Psoas muscle (tissue), 8 donors: ENCODE results near the gene DEFB124. TPM values are rescaled to one million over a fixed set of nuclear protein-coding genes. Genes with fewer than 3 reads are reported as not detected.
"Not testable (repeated sequence)": the region's sequence is repeated elsewhere in the genome, so short reads cannot be mapped to it uniquely, and the experiment has no call there.

Experiments used
- ATAC-seq, 4 donors: fragments of 200-7000 bp; cut with Tn5 transposase; one replicate each; pipeline ENCODE4 v1.9.1; 2020; ENCODE audit warnings: moderate library complexity in 3 of 4, mild to moderate bottlenecking in 2 of 4
- DNase-seq, 2 donors: peaks; one replicate each; pipeline ENCODE4 v3.0.0-alpha.2; 2020
- H3K27ac ChIP-seq: fragments of 200-600 bp; one replicate; pipeline ENCODE4 v1.8.0; 2022
- H3K27me3 ChIP-seq, 3 donors: fragments of 200-600 bp in 1 of 3; one replicate each; pipeline versions ENCODE4 v1.6.1 to v1.8.0; 2013 to 2022; ENCODE audit warnings: low read length in 2 of 3, mild to moderate bottlenecking in 2 of 3, moderate library complexity in 1 of 3; ENCODE audit not compliant: insufficient read depth in 3 of 3
- H3K36me3 ChIP-seq, 2 donors: fragments of 200-600 bp in 1 of 2; one replicate each; pipeline versions ENCODE4 v1.6.1 to v1.8.0; 2013 to 2022; ENCODE audit warnings: low read depth in 1 of 2, mild to moderate bottlenecking in 1 of 2, moderate library complexity in 1 of 2; ENCODE audit not compliant: insufficient read depth in 1 of 2
- H3K4me1 ChIP-seq: fragments of 200-600 bp; one replicate; pipeline ENCODE4 v1.8.0; 2022
- H3K4me3 ChIP-seq: fragments of 200-600 bp; one replicate; pipeline ENCODE4 v1.8.0; 2022; ENCODE audit warnings: mild to moderate bottlenecking
- H3K9me3 ChIP-seq: fragments of 200-600 bp; one replicate; pipeline ENCODE4 v1.8.0; 2022
- WGBS, 3 donors: extraction: QIAGEN DNeasy Blood & Tissue Kit; methylation state at CpG; one replicate each; pipeline versions ENCODE4 v1.1.6 to v1.1.7; 2013; 5-methylcytosine and 5-hydroxymethylcytosine counted together
- intact Hi-C, 2 donors: fragments of 100-400 bp; cut with DNase I; formaldehyde crosslinking; loops; one replicate each; pipeline versions ENCODE4 v1.11.0 to v1.14.2; 2022
- polyA plus RNA-seq, 3 donors: library from polyadenylated mRNA; stranded (reverse); fragments of 200-250 nt; gene quantifications; one replicate each; pipeline ENCODE4 v1.2.3, GENCODE V29; 2013
- total RNA-seq, 4 donors: library from RNA; stranded (reverse); fragmentation: NEBNext Ultra II Directional in 2 of 4; extraction: Animal tissue kit (Norgen Biotek cat#: 25700) in 2 of 4; gene quantifications; one replicate each; pipeline versions ENCODE4 v1.2.1 to v1.2.4, GENCODE V29; 2021 to 2023
- TF ChIP-seq, protein P1 (sequence below): fragments of 200-600 bp; IDR thresholded peaks from one replicate; pipeline ENCODE4 v1.8.0; 2022; ENCODE audit warnings: antibody characterized with exemption
- donor health status: healthy with polysubstance abuse.
- donor health status: DM: no; HTN: no; CAD: no; lungs with moderate emphysema.
- donor health status: Bipolar disorder and iron deficiency.
- donor health status: healthy.
- donor health status: DM: yes; HTN: yes; CAD: no.
- donor health status: DM: no; HTN: no; CAD: no.
- donor health status: DM: no; HTN: no; CAD: no.
- donor health status: DM: yes; HTN: yes; CAD: no.

The DEFB124 gene
- total and polyA plus RNA-seq, 7 donors, result 0.18 TPM; not detected in 6

DNA sequence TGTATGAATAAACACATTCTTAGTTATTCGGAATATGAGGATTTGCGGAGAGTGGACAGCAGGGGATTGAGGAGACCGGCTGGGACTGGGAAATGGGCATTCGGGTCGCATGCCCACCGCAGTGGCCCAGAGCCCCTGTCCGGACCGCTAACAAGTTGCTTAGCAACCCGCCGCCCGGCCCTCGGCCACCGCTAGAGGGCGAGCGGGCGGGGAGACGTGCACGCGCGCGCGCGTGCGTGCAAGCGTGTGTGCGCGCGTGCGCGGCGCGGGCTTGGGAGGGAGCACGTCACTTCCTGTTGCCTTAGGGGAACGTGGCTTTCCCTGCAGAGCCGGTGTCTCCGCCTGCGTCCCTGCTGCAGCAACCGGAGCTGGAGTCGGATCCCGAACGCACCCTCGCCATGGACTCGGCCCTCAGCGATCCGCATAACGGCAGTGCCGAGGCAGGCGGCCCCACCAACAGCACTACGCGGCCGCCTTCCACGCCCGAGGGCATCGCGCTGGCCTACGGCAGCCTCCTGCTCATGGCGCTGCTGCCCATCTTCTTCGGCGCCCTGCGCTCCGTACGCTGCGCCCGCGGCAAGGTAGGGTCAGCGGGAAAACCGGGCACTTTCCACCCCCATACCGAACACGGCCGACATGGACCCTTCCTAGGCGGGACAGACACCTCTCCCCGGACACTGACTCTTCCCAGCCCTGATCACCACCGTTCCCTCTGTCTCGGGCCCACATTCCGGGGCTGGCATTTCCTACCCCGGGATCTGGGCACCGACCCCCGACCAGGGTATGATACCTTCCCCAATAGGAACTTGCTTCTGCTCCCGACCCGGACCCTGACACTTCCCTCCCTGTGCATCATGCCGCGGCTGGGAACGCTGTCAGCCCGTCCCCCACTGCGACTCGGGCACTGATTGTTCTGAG is 39.5 kb upstream of the DEFB124 start, which contains the start of gene HM13:
HM13 (plus strand) TSS at position 289 of the 918 bp plus-strand sequence; CDS start at position 399, 110 bp downstream.
- ATAC-seq, result peak; percentile 96 to 99 (median 96)
- peaks cover 33% of the 10 kb centered on the region for H3K4me1 ChIP-seq
- no peaks in the 10 kb centered on the region for H3K9me3 ChIP-seq
- peak; percentile 92 to 96 for DNase-seq
- no peaks in the 10 kb centered on the region for H3K27me3 ChIP-seq
- peak within 1 kb of the TSS; percentile 99 for H3K4me3 ChIP-seq
- peak within 1 kb of the TSS; percentile 95 for H3K27ac ChIP-seq
- intact Hi-C loops, result no loop called here
- TF ChIP-seq, protein P1, sequence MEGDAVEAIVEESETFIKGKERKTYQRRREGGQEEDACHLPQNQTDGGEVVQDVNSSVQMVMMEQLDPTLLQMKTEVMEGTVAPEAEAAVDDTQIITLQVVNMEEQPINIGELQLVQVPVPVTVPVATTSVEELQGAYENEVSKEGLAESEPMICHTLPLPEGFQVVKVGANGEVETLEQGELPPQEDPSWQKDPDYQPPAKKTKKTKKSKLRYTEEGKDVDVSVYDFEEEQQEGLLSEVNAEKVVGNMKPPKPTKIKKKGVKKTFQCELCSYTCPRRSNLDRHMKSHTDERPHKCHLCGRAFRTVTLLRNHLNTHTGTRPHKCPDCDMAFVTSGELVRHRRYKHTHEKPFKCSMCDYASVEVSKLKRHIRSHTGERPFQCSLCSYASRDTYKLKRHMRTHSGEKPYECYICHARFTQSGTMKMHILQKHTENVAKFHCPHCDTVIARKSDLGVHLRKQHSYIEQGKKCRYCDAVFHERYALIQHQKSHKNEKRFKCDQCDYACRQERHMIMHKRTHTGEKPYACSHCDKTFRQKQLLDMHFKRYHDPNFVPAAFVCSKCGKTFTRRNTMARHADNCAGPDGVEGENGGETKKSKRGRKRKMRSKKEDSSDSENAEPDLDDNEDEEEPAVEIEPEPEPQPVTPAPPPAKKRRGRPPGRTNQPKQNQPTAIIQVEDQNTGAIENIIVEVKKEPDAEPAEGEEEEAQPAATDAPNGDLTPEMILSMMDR, result peak; percentile 96
- peaks cover 2 to 15% of the 10 kb centered on the region in 2 donors for H3K36me3 ChIP-seq
- WGBS, 3 donors, result 0% methylated on average over 81 to 86 of the region's 86 CpGs

DNA sequence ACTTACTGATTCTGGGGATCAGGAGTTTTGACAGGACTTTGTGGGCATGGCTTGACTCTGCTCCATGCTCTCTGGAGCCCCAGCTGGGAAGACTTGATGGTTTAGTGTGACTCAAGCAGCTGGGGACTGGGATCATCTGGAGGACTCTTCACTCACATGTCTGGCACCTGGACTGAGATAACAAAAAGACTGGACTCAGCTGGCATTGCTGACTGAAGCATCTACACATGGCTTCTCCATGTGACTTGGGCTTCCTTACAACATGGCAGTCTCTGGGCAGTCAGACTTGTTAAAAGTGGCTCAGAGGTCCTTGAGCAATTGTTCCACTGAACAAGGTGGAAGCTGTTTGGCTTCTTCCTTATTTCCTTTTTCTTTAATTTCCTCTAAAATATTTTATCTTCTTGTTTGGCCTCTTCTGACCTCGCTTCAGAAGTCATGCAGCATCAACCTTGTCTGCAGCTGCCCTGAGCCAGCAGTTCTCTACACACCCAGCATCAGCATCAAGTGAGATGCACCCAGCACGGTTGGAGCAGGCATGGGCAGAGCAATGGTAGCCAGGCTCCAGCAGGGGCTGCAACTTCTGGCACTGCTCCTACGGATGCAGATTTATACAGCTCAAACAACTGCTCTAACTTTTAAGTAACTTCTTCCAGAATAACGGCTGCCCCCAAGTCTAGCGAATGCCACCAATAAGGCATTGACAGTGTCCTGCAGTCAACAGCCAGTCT is 33.8 kb upstream of the DEFB124 start:
- intact Hi-C loops, result no loop called here
- ATAC-seq (no peak), DNase-seq (no peak)
- H3K36me3 ChIP-seq, result no peaks in the 10 kb centered on the region
- H3K27ac ChIP-seq, result no peak overlapping the region
- peaks cover 0 to 19% (median 0%) of the 10 kb centered on the region in 3 donors for H3K27me3 ChIP-seq
- H3K4me1 ChIP-seq, result no peaks in the 10 kb centered on the region
- no peaks in the 10 kb centered on the region for H3K9me3 ChIP-seq
- TF ChIP-seq, protein P1, result no peak
- WGBS, 3 donors, result 76 to 78% (median 77%) methylated on average over 5 of the region's 5 CpGs
- H3K4me3 ChIP-seq, result no peak overlapping the region

DNA sequence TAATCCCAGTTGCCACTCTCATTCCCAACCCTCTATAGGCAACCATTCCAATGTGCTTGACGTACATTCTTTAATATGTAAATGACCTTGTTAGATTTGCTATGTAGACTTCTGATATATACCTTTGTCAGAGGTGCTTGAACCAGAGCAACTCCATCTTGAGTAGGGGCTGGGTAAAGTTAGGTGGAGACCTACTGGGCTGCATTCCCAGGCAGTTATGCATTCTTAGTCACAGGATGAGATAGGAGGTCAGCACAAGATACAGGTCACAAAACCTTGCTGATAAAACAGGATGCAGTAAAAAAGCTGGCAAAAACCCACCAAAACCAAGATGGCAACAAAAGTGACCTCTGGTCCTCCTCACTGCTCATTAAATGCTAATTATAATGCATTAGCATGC is 31.0 kb upstream of the DEFB124 start:
- TF ChIP-seq, protein P1, result no peak
- no peaks in the 10 kb centered on the region for H3K4me1 ChIP-seq
- no peaks in the 10 kb centered on the region for H3K36me3 ChIP-seq
- ATAC-seq (no peak), DNase-seq (no peak)
- 79 to 90% (median 83%) methylated on average over 1 of the region's 1 CpG for WGBS, 3 donors
- H3K27ac ChIP-seq, result no peak overlapping the region
- intact Hi-C loops, result no loop called here
- no peak overlapping the region for H3K4me3 ChIP-seq
- H3K27me3 ChIP-seq, result peaks cover 0 to 19% (median 0%) of the 10 kb centered on the region in 3 donors
- no peaks in the 10 kb centered on the region for H3K9me3 ChIP-seq

DNA sequence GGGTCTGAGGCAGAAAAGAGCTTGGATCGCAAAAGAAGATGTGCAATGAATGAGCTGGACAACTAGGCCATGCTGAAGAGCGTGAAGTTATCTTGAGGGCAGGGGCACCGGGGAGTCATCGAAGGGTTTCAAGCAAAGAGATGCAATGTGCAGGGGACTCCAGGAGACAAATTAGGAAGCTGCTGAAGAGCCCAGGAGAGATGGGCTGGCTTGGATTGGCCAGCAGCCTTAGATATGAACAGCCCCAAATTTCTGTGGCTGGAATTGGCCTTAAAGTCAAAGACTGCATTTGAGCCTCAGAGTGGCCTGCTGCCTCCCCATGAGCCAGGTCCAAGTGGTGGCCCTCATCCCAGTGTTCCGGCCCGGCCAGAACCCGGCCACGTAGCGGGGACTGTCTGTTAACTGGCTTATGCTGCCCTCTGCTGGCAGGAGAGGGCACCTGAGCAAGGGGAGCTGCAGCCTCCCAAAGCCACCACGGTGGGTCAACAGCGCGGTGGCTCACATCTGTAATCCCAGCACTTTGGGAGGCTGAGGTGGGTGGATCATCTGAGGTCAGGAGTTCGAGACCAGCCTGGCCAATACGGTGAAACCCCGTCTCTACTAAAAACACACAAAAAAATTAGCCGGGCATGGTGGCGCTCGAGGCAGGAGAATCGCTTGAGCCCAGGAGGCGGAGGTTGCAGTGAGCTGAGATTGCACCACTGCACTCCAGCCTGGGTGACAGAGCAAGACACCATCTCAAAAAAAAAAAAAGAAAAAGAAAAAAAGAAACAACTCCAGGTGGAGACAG is 28.2 kb upstream of the DEFB124 start:
- not testable (repeated sequence) for H3K36me3 ChIP-seq, H3K27ac ChIP-seq, H3K4me3 ChIP-seq, H3K9me3 ChIP-seq, H3K4me1 ChIP-seq
- peak; percentile 80 to 95 (median 94) for ATAC-seq
- 28 to 32% (median 30%) methylated on average over 20 of the region's 20 CpGs for WGBS, 3 donors
- intact Hi-C loops, result loop anchor here in 1 of 2 donors (1.0 kb wide), 1 partner anchor 43 kb away; no protein-coding TSS in a partner anchor
- peak; percentile 87 to 90 for DNase-seq
- H3K27me3 ChIP-seq, result peaks cover 0 to 11% (median 0%) of the 10 kb centered on the region in 3 donors
- TF ChIP-seq, protein P1, result peak; percentile 91
